B cell (primary cell): ENCODE results near the gene SLC7A1. TPM values are rescaled to one million over a fixed set of nuclear protein-coding genes. Genes with fewer than 3 reads are reported as not detected.

Experiments
- ATAC-seq: fragments of 200-7000 bp; cut with Tn5 transposase; one replicate; pipeline ENCODE4 v1.10.0; 2021; ENCODE audit warnings: low read depth, mild to moderate bottlenecking, moderate number of reproducible peaks, moderate library complexity
- CTCF ChIA-PET: fragments of 350-600 bp; sonication (Branson Sonifier 250); formaldehyde crosslinking; loops from one replicate; lab custom pipeline; 2021; ENCODE audit warnings: antibody characterized with exemption, inconsistent platforms; lab: Charles Lee
- POLR2A ChIA-PET: fragments of 350-600 bp; sonication (Branson Sonifier 250); formaldehyde crosslinking; loops from one replicate; lab custom pipeline; 2021; ENCODE audit warnings: antibody characterized with exemption; lab: Charles Lee
- DNase-seq: peaks from one replicate; pipeline ENCODE4 v3.0.0; 2013
- H2AFZ ChIP-seq: 2 replicates; pipeline ENCODE4 v1.6.1; 2012; ENCODE audit warnings: mild to moderate bottlenecking, low read depth, low read length; ENCODE audit not compliant: insufficient read depth, poor library complexity, severe bottlenecking
- H3K27ac ChIP-seq, 2 donors: 1 replicate in 1 of 2; 2 replicates in 1 of 2; pipeline ENCODE4 v1.5.1; 2012 to 2013; ENCODE audit warnings: low read length in 2 of 2, mild to moderate bottlenecking in 2 of 2, moderate library complexity in 1 of 2
- H3K27me3 ChIP-seq, 4 experiments: fragments of 200-600 bp in 1 of 4; sonication (generic) in 1 of 4; replicated peaks in 1 of 4; 1 replicate in 2 of 4; 2 replicates in 2 of 4; pipeline versions ENCODE4 v1.6.1 to v1.7.0; 2013 to 2016; ENCODE audit warnings: low read length in 3 of 4, mild to moderate bottlenecking in 2 of 4, mixed read lengths in 1 of 4, moderate library complexity in 1 of 4; ENCODE audit not compliant: insufficient read depth in 4 of 4, control insufficient read depth in 3 of 4; ENCODE audit errors: control extremely low read depth in 1 of 4
- H3K36me3 ChIP-seq, 2 experiments: replicated peaks in 1 of 2; 1 replicate in 1 of 2; 2 replicates in 1 of 2; pipeline versions ENCODE4 v1.6.1 to v1.7.1; 2013; ENCODE audit warnings: low read length in 1 of 2; ENCODE audit not compliant: insufficient read depth in 2 of 2, control insufficient read depth in 1 of 2; ENCODE audit errors: control extremely low read depth in 1 of 2, extremely low read depth in 1 of 2
- H3K4me1 ChIP-seq, 2 donors: fragments of 200-600 bp in 1 of 2; sonication (generic) in 1 of 2; 1 replicate in 1 of 2; 2 replicates in 1 of 2; pipeline versions ENCODE4 v1.5.1 to v1.6.1; 2013 to 2017; ENCODE audit warnings: low read length in 2 of 2; ENCODE audit not compliant: control insufficient read depth in 2 of 2, insufficient read depth in 2 of 2
- H3K4me2 ChIP-seq: replicated peaks from 2 replicates; pipeline ENCODE3; 2012; ENCODE audit warnings: mild to moderate bottlenecking, low read depth, low read length; ENCODE audit not compliant: poor library complexity, severe bottlenecking
- H3K4me3 ChIP-seq, 5 experiments: fragments of 200-600 bp in 1 of 5; sonication (generic) in 1 of 5; 1 replicate in 3 of 5; 2 replicates in 2 of 5; pipeline versions ENCODE4 v1.5.1 to v1.7.0; 2011 to 2016; ENCODE audit warnings: low read length in 4 of 5, mild to moderate bottlenecking in 4 of 5, low read depth in 2 of 5, control low read depth in 1 of 5, moderate library complexity in 1 of 5; ENCODE audit not compliant: insufficient read depth in 1 of 5; ENCODE audit errors: control extremely low read depth in 1 of 5, extremely low read depth in 1 of 5
- H3K79me2 ChIP-seq: fragments of 200-600 bp; sonication (generic); one replicate; pipeline ENCODE4 v1.6.0; 2016; ENCODE audit warnings: low read length; ENCODE audit not compliant: control insufficient read depth, insufficient read depth
- H3K9ac ChIP-seq: fragments of 200-600 bp; sonication (generic); 2 replicates; pipeline ENCODE4 v1.6.1; 2017; ENCODE audit warnings: mild to moderate bottlenecking, low read length, moderate library complexity
- H3K9me3 ChIP-seq, 3 donors: one replicate each; pipeline versions ENCODE4 v1.6.1 to v1.7.1; 2013; ENCODE audit warnings: low read length in 2 of 3; ENCODE audit not compliant: control insufficient read depth in 2 of 3, insufficient read depth in 1 of 3; ENCODE audit errors: control extremely low read depth in 1 of 3
- H4K20me1 ChIP-seq: 2 replicates; pipeline ENCODE4 v1.6.0; 2012; ENCODE audit warnings: mild to moderate bottlenecking, low read length; ENCODE audit not compliant: insufficient read depth, control insufficient read depth, poor library complexity, severe bottlenecking
- H3K27ac Mint-ChIP-seq: one replicate; pipeline ENCODE4 v1.8.0; 2021; ENCODE audit warnings: mixed read lengths
- H3K27me3 Mint-ChIP-seq: one replicate; pipeline ENCODE4 v1.8.0; 2021; ENCODE audit warnings: mixed read lengths
- H3K4me1 Mint-ChIP-seq: one replicate; pipeline ENCODE4 v1.8.0; 2021; ENCODE audit warnings: mixed read lengths
- H3K4me3 Mint-ChIP-seq: one replicate; pipeline ENCODE4 v1.8.0; 2021; ENCODE audit warnings: mixed read lengths
- H3K9me3 Mint-ChIP-seq: one replicate; pipeline ENCODE4 v1.8.0; 2022; ENCODE audit warnings: mixed read lengths; ENCODE audit not compliant: insufficient read depth
- EZH2 ChIP-seq: IDR thresholded peaks from 2 replicates; pipeline ENCODE4 v1.6.1; 2012; ENCODE audit warnings: borderline replicate concordance, low read depth, mild to moderate bottlenecking, moderate library complexity, low read length; ENCODE audit not compliant: insufficient read depth, poor library complexity, severe bottlenecking
- WGBS: methylation state at CpG from one replicate; pipeline ENCODE4 v1.1.5; 2013; ENCODE audit warnings: missing lambda C conversion rate; ENCODE audit not compliant: insufficient coverage; 5-methylcytosine and 5-hydroxymethylcytosine counted together
- intact Hi-C: fragments of 100-400 bp; cut with micrococcal nuclease; formaldehyde crosslinking; loops from one replicate; pipeline ENCODE4 v1.10.0; 2022
- polyA plus RNA-seq: library from polyadenylated mRNA; depleted of rRNA; stranded (reverse); fragments of >200 nt; gene quantifications from 2 replicates; pipeline ENCODE4 v1.2.3, GENCODE V29; 2012
- total RNA-seq, 2 donors: library from RNA; stranded (reverse); fragments of 120-200 nt in 1 of 2; gene quantifications; 1 replicate in 1 of 2; 2 replicates in 1 of 2; pipeline versions ENCODE4 v1.2.3 to v1.2.4, GENCODE V29; 2013 to 2022
- TF ChIP-seq, protein P1 (sequence below): fragments of 200-600 bp; IDR thresholded peaks from one replicate; pipeline ENCODE4 v1.8.0; 2022; ENCODE audit warnings: antibody characterized with exemption, mild to moderate bottlenecking

The SLC7A1 gene
- total and polyA plus RNA-seq, 2 donors (not counting 1 experiment from before 2014, with no cell fraction given) = 3.3 to 23.1 TPM

DNA sequence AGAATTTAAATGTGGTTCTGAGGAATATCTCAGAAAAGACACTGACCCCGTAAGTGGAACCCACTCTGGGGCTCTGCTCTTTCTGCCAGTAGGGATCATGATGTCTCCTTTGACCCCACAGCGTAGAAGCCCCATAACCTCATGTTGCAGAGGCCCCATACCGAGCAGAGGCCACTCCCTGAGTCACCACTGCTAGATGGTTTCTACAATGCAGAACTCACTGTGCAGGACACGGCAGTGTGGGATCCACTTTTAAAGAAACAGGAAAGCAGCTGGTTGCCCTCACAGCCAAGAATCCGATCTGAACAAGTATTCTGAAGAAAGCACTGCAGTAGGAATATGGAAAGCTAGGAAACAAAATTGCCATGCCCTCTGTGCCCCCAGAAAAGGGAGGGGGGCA lies 4.2 kb downstream of the SLC7A1 start:
- Histone ChIP-seq H3K27ac (no peak overlapping the region), H3K36me3 (no peaks in the 10 kb centered on the region), H3K4me1 (peaks cover 9 to 12% of the 10 kb centered on the region in 2 donors), H3K27me3 (no peaks in the 10 kb centered on the region), H3K4me2 (no peak overlapping the region), H3K4me3 (no peak overlapping the region), H4K20me1 (peaks cover 6% of the 10 kb centered on the region), H3K9ac (no peak overlapping the region), H3K9me3 (no peaks in the 10 kb centered on the region), H2AFZ (no peak overlapping the region), H3K79me2 (peaks cover 94% of the 10 kb centered on the region)
- Mint-ChIP-seq H3K9me3 (no peaks in the 10 kb centered on the region), H3K27ac (no peak overlapping the region), H3K4me1 (peaks cover 34% of the 10 kb centered on the region), H3K27me3 (no peaks in the 10 kb centered on the region), H3K4me3 (no peak overlapping the region)
- ChIA-PET POLR2A (no interaction called here), CTCF (no interaction called here)
- intact Hi-C loops = loop anchor here (5.0 to 10.0 kb wide), 2 partner anchors 934 to 1143 kb away; partner anchors contain the start of genes ALOX5AP and POMP
- ATAC-seq (no peak), DNase-seq (no peak)
- WGBS = 92% methylated on average over 5 of the region's 5 CpGs
- TF ChIP-seq, protein P1, sequence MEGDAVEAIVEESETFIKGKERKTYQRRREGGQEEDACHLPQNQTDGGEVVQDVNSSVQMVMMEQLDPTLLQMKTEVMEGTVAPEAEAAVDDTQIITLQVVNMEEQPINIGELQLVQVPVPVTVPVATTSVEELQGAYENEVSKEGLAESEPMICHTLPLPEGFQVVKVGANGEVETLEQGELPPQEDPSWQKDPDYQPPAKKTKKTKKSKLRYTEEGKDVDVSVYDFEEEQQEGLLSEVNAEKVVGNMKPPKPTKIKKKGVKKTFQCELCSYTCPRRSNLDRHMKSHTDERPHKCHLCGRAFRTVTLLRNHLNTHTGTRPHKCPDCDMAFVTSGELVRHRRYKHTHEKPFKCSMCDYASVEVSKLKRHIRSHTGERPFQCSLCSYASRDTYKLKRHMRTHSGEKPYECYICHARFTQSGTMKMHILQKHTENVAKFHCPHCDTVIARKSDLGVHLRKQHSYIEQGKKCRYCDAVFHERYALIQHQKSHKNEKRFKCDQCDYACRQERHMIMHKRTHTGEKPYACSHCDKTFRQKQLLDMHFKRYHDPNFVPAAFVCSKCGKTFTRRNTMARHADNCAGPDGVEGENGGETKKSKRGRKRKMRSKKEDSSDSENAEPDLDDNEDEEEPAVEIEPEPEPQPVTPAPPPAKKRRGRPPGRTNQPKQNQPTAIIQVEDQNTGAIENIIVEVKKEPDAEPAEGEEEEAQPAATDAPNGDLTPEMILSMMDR = no peak
- no peak for TF ChIP-seq EZH2

DNA sequence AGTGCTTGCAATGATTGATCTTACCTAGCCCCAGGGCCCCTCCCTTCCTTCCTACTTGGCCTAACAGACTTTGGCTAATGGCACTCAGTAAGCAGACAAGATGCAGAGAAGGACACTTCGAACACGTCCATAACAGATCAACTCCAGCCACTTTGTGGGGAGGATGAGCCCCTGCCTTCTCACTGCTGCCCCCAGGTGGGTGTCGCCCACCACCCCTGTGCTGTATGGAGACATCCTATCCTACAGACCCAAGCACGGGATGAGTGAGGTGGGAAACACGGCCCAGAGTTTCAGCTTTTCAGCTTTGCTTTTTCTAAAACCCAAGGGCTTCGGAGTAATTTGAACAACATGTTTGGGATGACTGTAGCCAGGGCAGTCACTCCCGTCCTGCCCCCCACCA lies 5.5 kb downstream of the SLC7A1 start:
- Histone ChIP-seq H3K36me3 (no peaks in the 10 kb centered on the region), H3K27me3 (no peaks in the 10 kb centered on the region), H3K4me2 (no peak overlapping the region), H4K20me1 (peaks cover 6% of the 10 kb centered on the region), H3K9me3 (no peaks in the 10 kb centered on the region), H3K79me2 (peaks cover 100% of the 10 kb centered on the region), H3K27ac (no peak overlapping the region), H2AFZ (no peak overlapping the region), H3K9ac (no peak overlapping the region), H3K4me3 (no peak overlapping the region), H3K4me1 (peaks cover 7 to 9% of the 10 kb centered on the region in 2 donors)
- Mint-ChIP-seq H3K9me3 (no peaks in the 10 kb centered on the region), H3K4me3 (no peak overlapping the region), H3K4me1 (peaks cover 30% of the 10 kb centered on the region), H3K27ac (no peak overlapping the region), H3K27me3 (no peaks in the 10 kb centered on the region)
- ATAC-seq (no peak), DNase-seq (no peak)
- WGBS = 92% methylated on average over 7 of the region's 7 CpGs
- TF ChIP-seq, protein P1 = no peak
- TF ChIP-seq EZH2 = no peak
- intact Hi-C loops = loop anchor here (5.0 to 10.0 kb wide), 2 partner anchors 933 to 1145 kb away; partner anchors contain the start of genes ALOX5AP and POMP
- POLR2A ChIA-PET = no interaction called here
- CTCF ChIA-PET = no interaction called here
